ENCODE data around the gene CACNA1G.

GRCh38 chr17:50615828-50616227 is 55.3 kb downstream of the CACNA1G start:
- TF ChIP-seq, protein P1, sequence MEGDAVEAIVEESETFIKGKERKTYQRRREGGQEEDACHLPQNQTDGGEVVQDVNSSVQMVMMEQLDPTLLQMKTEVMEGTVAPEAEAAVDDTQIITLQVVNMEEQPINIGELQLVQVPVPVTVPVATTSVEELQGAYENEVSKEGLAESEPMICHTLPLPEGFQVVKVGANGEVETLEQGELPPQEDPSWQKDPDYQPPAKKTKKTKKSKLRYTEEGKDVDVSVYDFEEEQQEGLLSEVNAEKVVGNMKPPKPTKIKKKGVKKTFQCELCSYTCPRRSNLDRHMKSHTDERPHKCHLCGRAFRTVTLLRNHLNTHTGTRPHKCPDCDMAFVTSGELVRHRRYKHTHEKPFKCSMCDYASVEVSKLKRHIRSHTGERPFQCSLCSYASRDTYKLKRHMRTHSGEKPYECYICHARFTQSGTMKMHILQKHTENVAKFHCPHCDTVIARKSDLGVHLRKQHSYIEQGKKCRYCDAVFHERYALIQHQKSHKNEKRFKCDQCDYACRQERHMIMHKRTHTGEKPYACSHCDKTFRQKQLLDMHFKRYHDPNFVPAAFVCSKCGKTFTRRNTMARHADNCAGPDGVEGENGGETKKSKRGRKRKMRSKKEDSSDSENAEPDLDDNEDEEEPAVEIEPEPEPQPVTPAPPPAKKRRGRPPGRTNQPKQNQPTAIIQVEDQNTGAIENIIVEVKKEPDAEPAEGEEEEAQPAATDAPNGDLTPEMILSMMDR (IDR thresholded peaks at IDR 0.05; ENCODE audit: borderline replicate concordance, extremely low read depth, low read length, poor library complexity, severe bottlenecking): no peak
- no peak for TF ChIP-seq EZH2 (IDR thresholded peaks at IDR 0.05; ENCODE audit: borderline replicate concordance, low read depth, low read length, severe bottlenecking)
